DND-41 (cell line): ENCODE measurements around the gene CALN1.

Experiments
- ATAC-seq: fragments of 200-7000 bp; cut with Tn5 transposase; 3 replicates; pipeline ENCODE4 v1.9.1; 2021; ENCODE audit warnings: low read depth; ENCODE audit not compliant: insufficient read depth
- DNase-seq: peaks from one replicate; pipeline ENCODE4 v3.0.0-alpha.2; 2020
- H2AFZ ChIP-seq: 2 replicates; pipeline ENCODE4 v1.6.0; 2012; ENCODE audit warnings: low read depth, low read length
- H3K27ac ChIP-seq: 2 replicates; pipeline ENCODE4 v1.5.1; 2012; ENCODE audit warnings: low read length, inconsistent platforms
- H3K27me3 ChIP-seq: fragments of 200-600 bp; sonication (generic); 2 replicates; pipeline ENCODE4 v1.6.0; 2012; ENCODE audit warnings: low read length, mild to moderate bottlenecking, inconsistent platforms; ENCODE audit not compliant: insufficient read depth, poor library complexity
- H3K36me3 ChIP-seq: 2 replicates; pipeline ENCODE4 v1.5.1; 2012; ENCODE audit warnings: low read length, inconsistent platforms; ENCODE audit not compliant: insufficient read depth
- H3K4me1 ChIP-seq: 2 replicates; pipeline ENCODE4 v1.5.1; 2012; ENCODE audit warnings: mild to moderate bottlenecking, low read length; ENCODE audit not compliant: insufficient read depth
- H3K4me2 ChIP-seq: 2 replicates; pipeline ENCODE4 v1.6.0; 2012; ENCODE audit warnings: mild to moderate bottlenecking, moderate library complexity, low read length, inconsistent platforms; ENCODE audit not compliant: insufficient read depth
- H3K4me3 ChIP-seq, 2 experiments: fragments of 200-600 bp in 1 of 2; shearing (Covaris generic) in 1 of 2; 2 replicates each; pipeline ENCODE4 v1.5.1; 2012 to 2016; ENCODE audit warnings: inconsistent platforms in 2 of 2, low read length in 2 of 2, mild to moderate bottlenecking in 2 of 2, low read depth in 1 of 2, moderate library complexity in 1 of 2
- H3K79me2 ChIP-seq: 2 replicates; pipeline ENCODE4 v1.6.0; 2012; ENCODE audit warnings: low read length, inconsistent platforms; ENCODE audit not compliant: insufficient read depth
- H3K9ac ChIP-seq: 2 replicates; pipeline ENCODE4 v1.6.0; 2012; ENCODE audit warnings: low read depth, mild to moderate bottlenecking, inconsistent platforms, low read length, moderate library complexity
- H3K9me3 ChIP-seq: 2 replicates; pipeline ENCODE4 v1.5.1; 2012; ENCODE audit warnings: low read length, moderate library complexity, mild to moderate bottlenecking, inconsistent platforms; ENCODE audit not compliant: insufficient read depth, severe bottlenecking
- H4K20me1 ChIP-seq: 2 replicates; pipeline ENCODE4 v1.6.0; 2012; ENCODE audit warnings: low read length; ENCODE audit not compliant: insufficient read depth
- EZH2 ChIP-seq: IDR thresholded peaks from 3 replicates; pipeline ENCODE4 v1.6.1; 2012; ENCODE audit warnings: borderline replicate concordance, low read depth, mild to moderate bottlenecking, moderate library complexity, low read length, inconsistent platforms; ENCODE audit not compliant: severe bottlenecking
- TF ChIP-seq, protein P1 (sequence below): IDR thresholded peaks from 2 replicates; pipeline ENCODE4 v1.5.1; 2012; ENCODE audit warnings: borderline replicate concordance, low read length, moderate library complexity, mild to moderate bottlenecking; ENCODE audit not compliant: poor library complexity, severe bottlenecking; ENCODE audit errors: extremely low read depth

CALN1 gene

DNA sequence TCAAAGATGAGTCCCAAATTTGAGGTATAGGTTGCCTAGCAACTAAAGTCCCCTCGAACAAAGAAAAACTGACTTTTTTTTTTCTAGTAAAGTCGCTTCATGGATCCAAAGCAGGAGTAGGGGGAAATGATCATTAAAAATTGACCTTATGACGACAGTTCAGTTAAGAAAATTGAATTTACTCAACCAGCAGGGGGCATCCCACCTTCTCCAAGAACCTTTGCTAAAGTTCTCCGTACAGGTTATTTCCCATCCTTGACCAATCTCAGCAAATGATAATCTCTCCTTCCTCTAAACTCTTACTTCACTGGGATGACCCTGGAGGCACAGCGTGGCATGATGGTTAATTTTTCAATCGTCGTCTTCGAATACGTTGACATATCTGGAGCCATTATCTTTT is 228.3 kb downstream of the CALN1 start:
- no peak overlapping the region for H3K9ac ChIP-seq
- H3K4me3 ChIP-seq: no peak overlapping the region
- no peak overlapping the region for H2AFZ ChIP-seq
- H3K79me2 ChIP-seq: no peaks in the 10 kb centered on the region
- H3K4me2 ChIP-seq: no peak overlapping the region
- ATAC-seq (no peak), DNase-seq (no peak)
- no peaks in the 10 kb centered on the region for H3K27me3 ChIP-seq
- no peak overlapping the region for H3K27ac ChIP-seq
- H3K9me3 ChIP-seq: no peaks in the 10 kb centered on the region
- TF ChIP-seq, protein P1, sequence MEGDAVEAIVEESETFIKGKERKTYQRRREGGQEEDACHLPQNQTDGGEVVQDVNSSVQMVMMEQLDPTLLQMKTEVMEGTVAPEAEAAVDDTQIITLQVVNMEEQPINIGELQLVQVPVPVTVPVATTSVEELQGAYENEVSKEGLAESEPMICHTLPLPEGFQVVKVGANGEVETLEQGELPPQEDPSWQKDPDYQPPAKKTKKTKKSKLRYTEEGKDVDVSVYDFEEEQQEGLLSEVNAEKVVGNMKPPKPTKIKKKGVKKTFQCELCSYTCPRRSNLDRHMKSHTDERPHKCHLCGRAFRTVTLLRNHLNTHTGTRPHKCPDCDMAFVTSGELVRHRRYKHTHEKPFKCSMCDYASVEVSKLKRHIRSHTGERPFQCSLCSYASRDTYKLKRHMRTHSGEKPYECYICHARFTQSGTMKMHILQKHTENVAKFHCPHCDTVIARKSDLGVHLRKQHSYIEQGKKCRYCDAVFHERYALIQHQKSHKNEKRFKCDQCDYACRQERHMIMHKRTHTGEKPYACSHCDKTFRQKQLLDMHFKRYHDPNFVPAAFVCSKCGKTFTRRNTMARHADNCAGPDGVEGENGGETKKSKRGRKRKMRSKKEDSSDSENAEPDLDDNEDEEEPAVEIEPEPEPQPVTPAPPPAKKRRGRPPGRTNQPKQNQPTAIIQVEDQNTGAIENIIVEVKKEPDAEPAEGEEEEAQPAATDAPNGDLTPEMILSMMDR: peak; percentile 45
- TF ChIP-seq EZH2: no peak
- H3K36me3 ChIP-seq: no peaks in the 10 kb centered on the region
- no peaks in the 10 kb centered on the region for H4K20me1 ChIP-seq
- H3K4me1 ChIP-seq: no peaks in the 10 kb centered on the region

DNA sequence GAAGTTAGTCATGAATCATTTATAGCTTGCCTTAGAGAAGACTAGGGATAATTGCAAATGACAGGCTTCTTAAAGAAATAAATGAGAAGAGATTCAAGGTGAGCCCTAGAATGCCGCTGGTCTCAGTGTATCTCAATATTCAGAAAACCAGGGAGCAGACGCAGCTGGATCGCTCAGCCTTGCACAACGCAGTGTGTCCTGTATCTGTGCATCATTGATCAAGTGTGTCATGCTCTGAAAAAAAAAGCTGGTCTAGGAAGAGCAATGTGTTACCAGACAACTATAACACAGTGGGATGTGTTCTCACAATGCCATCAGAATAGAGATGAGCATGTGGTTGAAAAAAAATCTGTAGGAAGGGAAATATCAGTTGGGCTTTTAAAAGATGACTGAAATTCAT is 230.1 kb downstream of the CALN1 start:
- DNase-seq (no peak), ATAC-seq (no peak)
- Histone ChIP-seq H3K4me3 (no peak overlapping the region), H2AFZ (no peak overlapping the region), H3K4me1 (no peaks in the 10 kb centered on the region), H4K20me1 (no peaks in the 10 kb centered on the region), H3K9ac (no peak overlapping the region), H3K79me2 (no peaks in the 10 kb centered on the region), H3K27ac (no peak overlapping the region), H3K36me3 (no peaks in the 10 kb centered on the region), H3K27me3 (no peaks in the 10 kb centered on the region), H3K9me3 (no peaks in the 10 kb centered on the region), H3K4me2 (no peak overlapping the region)
- TF ChIP-seq EZH2: no peak
- TF ChIP-seq, protein P1: no peak

DNA sequence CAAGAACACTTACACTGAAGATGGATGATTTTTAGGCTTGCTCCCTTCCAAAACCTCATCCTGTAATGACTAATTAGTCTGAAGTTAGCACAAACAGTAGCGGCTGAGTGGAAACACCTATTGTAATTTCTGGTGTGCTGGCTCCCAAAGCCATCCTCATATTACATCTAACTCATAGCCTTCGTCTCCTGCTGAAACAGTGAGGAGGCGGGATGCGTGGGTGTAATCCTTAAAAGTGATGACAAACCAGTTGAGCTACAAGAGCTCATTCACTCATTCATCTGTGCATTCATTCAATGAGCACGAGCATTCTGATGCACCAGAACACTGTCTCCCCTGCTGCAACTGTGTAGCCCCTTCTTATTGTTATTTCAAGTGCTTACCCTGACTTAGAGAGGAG is 235.3 kb downstream of the CALN1 start:
- H3K9ac ChIP-seq: no peak overlapping the region
- no peak overlapping the region for H3K4me3 ChIP-seq
- no peaks in the 10 kb centered on the region for H3K36me3 ChIP-seq
- no peaks in the 10 kb centered on the region for H3K27me3 ChIP-seq
- no peak for TF ChIP-seq EZH2
- TF ChIP-seq, protein P1: no peak
- no peak for ATAC-seq
- no peaks in the 10 kb centered on the region for H4K20me1 ChIP-seq
- no peak for DNase-seq
- no peaks in the 10 kb centered on the region for H3K79me2 ChIP-seq
- H3K27ac ChIP-seq: no peak overlapping the region
- no peak overlapping the region for H2AFZ ChIP-seq
- H3K4me1 ChIP-seq: peaks cover 3% of the 10 kb centered on the region; the same call in 1 of the 2 replicates
- no peak overlapping the region for H3K4me2 ChIP-seq
- peaks cover 17% of the 10 kb centered on the region for H3K9me3 ChIP-seq

DNA sequence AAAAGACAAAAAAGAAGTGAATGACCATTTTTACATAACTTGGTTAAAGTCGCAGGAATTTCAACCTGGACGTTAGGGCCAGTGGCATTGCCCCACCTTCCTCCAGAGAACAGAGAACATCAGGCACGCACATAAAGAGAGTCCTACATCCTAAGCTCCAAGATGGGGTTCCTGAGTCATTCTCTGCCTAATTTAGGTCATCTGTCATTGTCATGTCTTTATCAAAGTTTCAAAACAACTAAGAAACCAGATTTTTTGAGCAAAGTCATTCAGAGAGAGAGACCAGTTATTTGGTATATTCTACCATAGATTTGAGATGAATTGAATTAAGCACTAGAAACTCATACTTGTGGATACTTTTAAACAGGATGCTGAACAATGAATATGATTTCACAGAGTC is 241.7 kb downstream of the CALN1 start:
- Histone ChIP-seq H3K4me2 (no peak overlapping the region), H3K4me1 (no peaks in the 10 kb centered on the region; the same call in 1 of the 2 replicates), H3K27ac (no peak overlapping the region), H3K27me3 (no peaks in the 10 kb centered on the region), H3K79me2 (no peaks in the 10 kb centered on the region), H3K4me3 (no peak overlapping the region), H2AFZ (no peak overlapping the region), H3K36me3 (no peaks in the 10 kb centered on the region), H3K9me3 (peaks cover 19% of the 10 kb centered on the region), H4K20me1 (no peaks in the 10 kb centered on the region), H3K9ac (no peak overlapping the region)
- DNase-seq (no peak), ATAC-seq (no peak)
- TF ChIP-seq EZH2: no peak
- TF ChIP-seq, protein P1: no peak
